Measurements from ENCODE around the gene OR10A3.

Gene OR10A3

GRCh38 chr11:7931168-7931567 lies 10.3 kb downstream of the OR10A3 start, which contains the start of gene OR10A6:
Gene OR10A6, minus strand, starts transcription at chr11:7931268. Its CDS starts 2,606 bp downstream, at chr11:7928662.
- no peak for DNase-seq

GRCh38 chr11:7927635-7928034 lies 13.9 kb downstream of the OR10A3 start:
- DNase-seq, result no peak

- no peak for DNase-seq
These were observed 17.0 kb downstream of the OR10A3 start for GRCh38 chr11:7924536-7924935.

- no peak for DNase-seq
These were observed 23.4 kb downstream of the OR10A3 start for GRCh38 chr11:7918141-7918540.

GRCh38 chr11:7911011-7911410 lies 30.5 kb downstream of the OR10A3 start:
- DNase-seq, result no peak

GRCh38 chr11:7910286-7910788 lies 31.2 kb downstream of the OR10A3 start:
- no peak for DNase-seq

- no peak for DNase-seq
These were observed 31.8 kb downstream of the OR10A3 start for GRCh38 chr11:7909585-7910285.

GRCh38 chr11:7907121-7907520 lies 34.4 kb downstream of the OR10A3 start:
- no peak for DNase-seq

GRCh38 chr11:7906481-7906880 lies 35.0 kb downstream of the OR10A3 start:
- no peak for DNase-seq

- DNase-seq, result no peak
These were observed 35.5 kb downstream of the OR10A3 start for GRCh38 chr11:7905961-7906429.

GRCh38 chr11:7905549-7905948 lies 36.0 kb downstream of the OR10A3 start:
- no peak for DNase-seq

- DNase-seq, result no peak
These were observed 36.6 kb downstream of the OR10A3 start for GRCh38 chr11:7904917-7905316.

GRCh38 chr11:7903940-7904339 lies 37.6 kb downstream of the OR10A3 start:
- no peak for DNase-seq

GRCh38 chr11:7901319-7901854 lies 40.1 kb downstream of the OR10A3 start:
- DNase-seq, result no peak

- no peak for DNase-seq
These were observed 40.8 kb downstream of the OR10A3 start for GRCh38 chr11:7900686-7901085.

- no peak for DNase-seq
These were observed 42.1 kb downstream of the OR10A3 start for GRCh38 chr11:7899418-7899817.

- no peak for DNase-seq
These were observed 42.7 kb downstream of the OR10A3 start for GRCh38 chr11:7898666-7899283.

- DNase-seq, result no peak
These were observed 45.3 kb downstream of the OR10A3 start for GRCh38 chr11:7896009-7896785.

- DNase-seq, result no peak
These were observed 47.3 kb downstream of the OR10A3 start for GRCh38 chr11:7894251-7894650.

- no peak for DNase-seq
These were observed 47.7 kb downstream of the OR10A3 start for GRCh38 chr11:7893796-7894195.

GRCh38 chr11:7892840-7893254 lies 48.7 kb downstream of the OR10A3 start:
- no peak for DNase-seq

- DNase-seq, result no peak
These were observed 49.3 kb downstream of the OR10A3 start for GRCh38 chr11:7892059-7892699.
